HG03039 (cell line): ENCODE results near the gene ASAP2.

Experiments
- ATAC-seq: cut with Tn5 transposase; IDR thresholded peaks from one replicate; pipeline ENCODE4 v1.9.1; 2021; ENCODE audit warnings: mild to moderate bottlenecking, moderate library complexity; ENCODE audit not compliant: unreplicated experiment

ASAP2 gene

GRCh38 chr2:9230051-9230802 is 23.6 kb downstream of the ASAP2 start:
- ATAC-seq = no peak

GRCh38 chr2:9230881-9231280 is 24.3 kb downstream of the ASAP2 start:
- no peak for ATAC-seq

- ATAC-seq = no peak
These were observed 24.9 kb downstream of the ASAP2 start for GRCh38 chr2:9231291-9232165.

- ATAC-seq = no peak
These were observed 25.5 kb downstream of the ASAP2 start for GRCh38 chr2:9232166-9232479.

GRCh38 chr2:9232886-9233285 is 26.3 kb downstream of the ASAP2 start:
- ATAC-seq = no peak

- no peak for ATAC-seq
These were observed 28.1 kb downstream of the ASAP2 start for GRCh38 chr2:9234680-9235146.

- ATAC-seq = no peak
These were observed 28.8 kb downstream of the ASAP2 start for GRCh38 chr2:9235147-9236044.

- ATAC-seq = no peak
These were observed 29.4 kb downstream of the ASAP2 start for GRCh38 chr2:9236045-9236344.

- ATAC-seq = no peak
These were observed 30.3 kb downstream of the ASAP2 start for GRCh38 chr2:9236867-9237266.

GRCh38 chr2:9237831-9238230 is 31.2 kb downstream of the ASAP2 start:
- ATAC-seq = no peak

- ATAC-seq = no peak
These were observed 32.1 kb downstream of the ASAP2 start for GRCh38 chr2:9238591-9239326.

GRCh38 chr2:9239616-9240015 is 33.0 kb downstream of the ASAP2 start:
- ATAC-seq = no peak

- ATAC-seq = no peak
These were observed 34.1 kb downstream of the ASAP2 start for GRCh38 chr2:9240745-9241144.

GRCh38 chr2:9241233-9241632 is 34.6 kb downstream of the ASAP2 start:
- ATAC-seq = no peak

GRCh38 chr2:9243357-9243756 is 36.7 kb downstream of the ASAP2 start:
- ATAC-seq = no peak

GRCh38 chr2:9244985-9245544 is 38.5 kb downstream of the ASAP2 start:
- ATAC-seq = no peak

GRCh38 chr2:9247177-9247576 is 40.6 kb downstream of the ASAP2 start:
- no peak for ATAC-seq

GRCh38 chr2:9247786-9248185 is 41.2 kb downstream of the ASAP2 start:
- ATAC-seq = no peak

GRCh38 chr2:9248363-9248762 is 41.8 kb downstream of the ASAP2 start:
- no peak for ATAC-seq

GRCh38 chr2:9249020-9249800 is 42.6 kb downstream of the ASAP2 start:
- ATAC-seq = no peak
